SU-DHL-6 (cell line): ENCODE data around the gene POLR1A.

Experiments used
- H2AFZ ChIP-seq: fragments of 200-600 bp; sonication (generic); 2 replicates; pipeline ENCODE4 v1.6.1; 2014; ENCODE audit warnings: low read depth, mild to moderate bottlenecking, moderate library complexity, mixed read lengths, antibody characterized with exemption, low read length; ENCODE audit not compliant: severe bottlenecking
- H3F3A ChIP-seq: fragments of 200-600 bp; shearing (Covaris generic); 2 replicates; pipeline ENCODE4 v1.6.0; 2016; ENCODE audit warnings: antibody characterized with exemption, mild to moderate bottlenecking; ENCODE audit not compliant: insufficient read depth
- H3K27ac ChIP-seq: fragments of 200-600 bp; sonication (generic); 2 replicates; pipeline ENCODE4 v1.5.1; 2016; ENCODE audit warnings: low read depth, mild to moderate bottlenecking, low read length, moderate library complexity, mixed read lengths
- H3K27me3 ChIP-seq: fragments of 200-600 bp; sonication (generic), shearing (Covaris generic); 2 replicates; pipeline ENCODE4 v1.6.0; 2014; ENCODE audit warnings: mild to moderate bottlenecking, low read length
- H3K36me3 ChIP-seq: fragments of 200-600 bp; sonication (generic); 2 replicates; pipeline ENCODE4 v1.6.1; 2014; ENCODE audit warnings: mild to moderate bottlenecking, low read length, mixed read lengths
- H3K4me2 ChIP-seq: fragments of 300-600, 200-600 bp; shearing (Covaris generic), sonication (generic); 2 replicates; pipeline ENCODE4 v1.6.0; 2014; ENCODE audit warnings: low read length, low read depth, mild to moderate bottlenecking; ENCODE audit not compliant: poor library complexity, severe bottlenecking
- H3K4me3 ChIP-seq: fragments of 200-600 bp; sonication (generic); 2 replicates; pipeline ENCODE4 v1.5.1; 2014; ENCODE audit warnings: antibody characterized with exemption, low read length, mild to moderate bottlenecking, mixed read lengths; ENCODE audit not compliant: insufficient read depth, poor library complexity, severe bottlenecking
- H3K79me2 ChIP-seq: fragments of 200-600 bp; sonication (generic); 2 replicates; pipeline ENCODE4 v1.6.1; 2014; ENCODE audit warnings: mild to moderate bottlenecking, low read length, moderate library complexity; ENCODE audit not compliant: insufficient read depth
- H3K9ac ChIP-seq: fragments of 200-600 bp; sonication (generic); 2 replicates; pipeline ENCODE4 v1.7.0; 2014; ENCODE audit warnings: mild to moderate bottlenecking, low read length
- H3K9me2 ChIP-seq: fragments of 200-600 bp; sonication (generic); replicated peaks from 2 replicates; pipeline ENCODE4 v1.6.1; 2014; ENCODE audit warnings: low read length; ENCODE audit not compliant: insufficient read depth
- H3K9me3 ChIP-seq: fragments of 200-600 bp; sonication (generic); 2 replicates; pipeline ENCODE4 v1.6.1; 2014; ENCODE audit warnings: low read length, mixed read lengths; ENCODE audit not compliant: insufficient read depth
- H4K20me1 ChIP-seq: fragments of 200-600 bp; sonication (generic); 2 replicates; pipeline ENCODE4 v1.6.1; 2014; ENCODE audit warnings: low read depth, mild to moderate bottlenecking, antibody characterized with exemption, low read length, moderate library complexity, mixed read lengths
- CTCF ChIP-seq: fragments of 200-600 bp; sonication (generic); IDR thresholded peaks from one replicate; pipeline ENCODE4 v1.5.1; 2017; ENCODE audit warnings: antibody characterized with exemption, mild to moderate bottlenecking, low read length, moderate library complexity; ENCODE audit not compliant: insufficient read depth, poor library complexity, severe bottlenecking
- EZH2phosphoT487 ChIP-seq: fragments of 200-600 bp; sonication (generic), shearing (Covaris generic); conservative IDR thresholded peaks from 2 replicates; pipeline ENCODE4 v1.6.1; 2018; ENCODE audit warnings: mild to moderate bottlenecking, antibody characterized with exemption, low read length, moderate library complexity, mixed read lengths

Gene POLR1A

DNA sequence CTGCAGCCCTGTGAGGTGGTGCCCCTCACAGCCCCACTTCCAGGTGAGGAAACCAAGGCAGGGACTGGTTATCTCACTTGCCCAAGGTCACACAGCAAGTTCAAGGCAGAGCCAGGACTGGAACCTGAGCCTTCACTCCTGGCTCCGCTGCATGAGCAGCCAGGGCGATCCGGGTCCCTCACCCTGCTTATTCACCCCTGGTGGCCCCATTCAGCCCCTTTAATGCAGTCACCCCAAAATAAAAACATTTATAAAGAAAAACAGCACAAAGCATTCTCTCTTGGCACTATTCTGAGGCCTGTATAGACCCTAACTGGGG lies 57.3 kb downstream of the POLR1A start:
- Histone ChIP-seq H3K4me3 (no peak overlapping the region), H3K36me3 (peaks cover 4% of the 10 kb centered on the region; the same call in 1 of the 2 replicates), H3K27me3 (no peaks in the 10 kb centered on the region), H3K9me2 (no peaks in the 10 kb centered on the region), H3K9me3 (no peaks in the 10 kb centered on the region), H3K79me2 (no peaks in the 10 kb centered on the region), H3K27ac (no peak overlapping the region), H3K9ac (no peak overlapping the region), H3F3A (no peaks in the 10 kb centered on the region), H3K4me2 (no peak overlapping the region), H2AFZ (no peak overlapping the region), H4K20me1 (no peaks in the 10 kb centered on the region)
- TF ChIP-seq CTCF = no peak
- no peak for TF ChIP-seq EZH2phosphoT487

DNA sequence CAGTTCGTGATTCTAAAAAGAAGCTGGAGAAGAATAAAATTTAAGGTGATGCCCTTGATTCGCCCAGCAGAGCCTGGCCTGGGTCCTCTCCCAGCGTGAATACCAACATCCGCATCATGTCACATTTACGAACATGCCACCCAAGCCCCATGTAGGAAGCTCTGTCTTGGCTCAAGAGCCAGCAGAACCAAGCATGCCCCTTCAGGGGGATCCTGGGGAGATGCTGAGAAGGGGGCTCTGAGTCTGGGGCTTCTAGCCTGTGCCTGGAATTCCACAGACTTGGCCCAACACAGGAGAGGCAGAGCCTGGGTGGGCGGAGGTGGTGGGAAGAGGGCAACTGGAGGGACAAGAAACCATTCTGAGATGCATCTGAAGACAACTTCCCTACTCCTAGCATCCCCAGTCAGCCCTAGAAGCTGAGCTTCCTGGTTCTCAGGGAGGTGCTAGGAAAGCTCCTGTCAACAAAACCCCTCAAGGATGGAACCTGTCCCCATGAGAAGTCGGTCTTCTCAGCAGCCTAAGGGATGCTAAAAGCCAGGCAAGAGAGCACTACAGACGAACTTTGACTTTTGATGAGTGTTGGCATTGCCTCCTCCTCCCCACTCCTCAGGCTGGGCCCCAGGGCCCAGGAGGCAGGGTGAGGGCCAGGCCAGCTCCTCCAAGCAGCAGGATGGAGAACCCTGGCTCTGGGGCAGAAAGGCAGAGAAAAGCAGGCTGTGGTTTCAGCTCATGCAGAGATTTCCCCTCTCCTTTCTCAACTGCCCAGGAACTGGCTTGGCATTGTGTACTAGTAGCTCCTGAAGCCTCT lies 57.9 kb downstream of the POLR1A start:
- no peaks in the 10 kb centered on the region for H4K20me1 ChIP-seq
- no peak overlapping the region for H2AFZ ChIP-seq
- no peak overlapping the region for H3K27ac ChIP-seq
- H3K4me2 ChIP-seq = no peak overlapping the region
- no peak overlapping the region for H3K9ac ChIP-seq
- no peak overlapping the region for H3K4me3 ChIP-seq
- no peaks in the 10 kb centered on the region for H3F3A ChIP-seq
- H3K9me3 ChIP-seq = no peaks in the 10 kb centered on the region
- H3K79me2 ChIP-seq = no peaks in the 10 kb centered on the region
- no peak for TF ChIP-seq CTCF
- TF ChIP-seq EZH2phosphoT487 = no peak
- no peaks in the 10 kb centered on the region for H3K9me2 ChIP-seq
- H3K36me3 ChIP-seq = peaks cover 4% of the 10 kb centered on the region; the same call in 1 of the 2 replicates
- H3K27me3 ChIP-seq = no peaks in the 10 kb centered on the region

DNA sequence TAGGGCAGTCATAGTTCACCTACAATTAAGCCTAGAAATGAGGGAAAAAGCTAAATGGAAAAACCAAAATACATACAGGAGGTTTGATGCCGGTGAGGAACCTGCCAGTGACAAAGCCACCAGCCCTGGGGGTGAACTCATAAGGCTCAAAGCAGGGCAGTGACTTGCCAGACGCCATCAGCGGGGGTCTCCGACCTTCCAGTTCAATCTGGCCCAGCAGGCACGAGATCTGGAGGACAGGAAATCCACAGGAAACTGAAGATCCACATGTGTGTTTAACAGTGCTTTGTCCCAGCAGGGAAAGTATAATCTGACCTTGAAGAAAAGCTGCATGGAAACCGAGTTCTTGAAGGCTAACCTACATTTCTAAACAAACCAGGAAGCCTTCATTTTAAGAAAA lies 60.1 kb downstream of the POLR1A start:
- Histone ChIP-seq H3K4me2 (no peak overlapping the region), H3K27me3 (no peaks in the 10 kb centered on the region), H3K36me3 (peaks cover 4% of the 10 kb centered on the region; the same call in 1 of the 2 replicates), H3K9me3 (no peaks in the 10 kb centered on the region), H4K20me1 (no peaks in the 10 kb centered on the region), H3K9me2 (no peaks in the 10 kb centered on the region), H3K4me3 (no peak overlapping the region), H3F3A (no peaks in the 10 kb centered on the region), H3K27ac (no peak overlapping the region), H3K9ac (no peak overlapping the region), H3K79me2 (no peaks in the 10 kb centered on the region), H2AFZ (no peak overlapping the region)
- TF ChIP-seq EZH2phosphoT487 (no peak), CTCF (no peak)
